Retinal pigment epithelial cell (primary cell): ENCODE data around the gene NUDT19.
"Not testable (repeated sequence)": the region's sequence is repeated elsewhere in the genome, so short reads cannot be mapped to it uniquely, and the experiment has no call there.

Experiments
- DNase-seq: peaks from one replicate; pipeline ENCODE4 v3.0.0-alpha.2; 2010; ENCODE audit warnings: low read depth
- H3K4me3 ChIP-seq: 2 replicates; pipeline ENCODE4 v1.5.1; 2011; ENCODE audit warnings: mild to moderate bottlenecking, low read length, control low read depth, moderate library complexity
- TF ChIP-seq, protein P1 (sequence below): conservative IDR thresholded peaks from 2 replicates; pipeline ENCODE4 v1.5.1; 2011; ENCODE audit warnings: low read depth, low read length, control low read depth, inconsistent platforms

NUDT19 gene

DNA sequence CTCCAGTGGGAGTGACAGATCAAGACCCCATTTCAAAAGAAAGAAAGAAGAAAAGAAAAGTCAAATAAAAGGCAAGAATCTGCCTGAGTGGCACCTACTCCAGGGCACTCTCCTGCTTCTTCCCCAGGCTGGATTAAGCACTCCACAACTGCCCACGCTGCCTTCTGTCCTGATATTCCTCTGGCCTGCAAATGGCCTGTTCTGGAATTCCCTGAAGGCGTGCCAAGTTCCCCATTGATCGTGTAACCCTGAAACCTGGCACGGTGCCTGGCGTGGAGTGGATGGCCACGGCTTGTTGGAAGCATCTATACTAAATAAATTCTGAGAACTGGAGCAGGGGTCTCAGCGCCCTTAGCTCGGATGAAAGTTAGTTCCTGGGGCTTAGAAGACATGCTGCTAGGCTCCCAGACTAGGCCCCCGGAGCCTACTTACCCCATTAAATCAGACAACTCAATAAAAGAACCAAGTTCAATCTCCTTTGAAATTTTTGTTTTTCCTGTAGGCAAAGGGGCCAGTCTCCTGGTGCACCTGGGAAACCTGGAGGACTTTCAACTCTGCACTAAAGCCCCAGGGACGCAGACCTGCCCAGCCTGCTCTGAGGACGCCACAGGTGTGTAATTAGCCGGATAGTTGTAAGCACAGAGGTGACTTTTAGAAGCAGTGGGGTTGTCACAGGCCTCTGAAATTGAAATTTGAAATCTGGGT is 38.6 kb upstream of the NUDT19 start:
- no peak overlapping the region for H3K4me3 ChIP-seq
- TF ChIP-seq, protein P1, sequence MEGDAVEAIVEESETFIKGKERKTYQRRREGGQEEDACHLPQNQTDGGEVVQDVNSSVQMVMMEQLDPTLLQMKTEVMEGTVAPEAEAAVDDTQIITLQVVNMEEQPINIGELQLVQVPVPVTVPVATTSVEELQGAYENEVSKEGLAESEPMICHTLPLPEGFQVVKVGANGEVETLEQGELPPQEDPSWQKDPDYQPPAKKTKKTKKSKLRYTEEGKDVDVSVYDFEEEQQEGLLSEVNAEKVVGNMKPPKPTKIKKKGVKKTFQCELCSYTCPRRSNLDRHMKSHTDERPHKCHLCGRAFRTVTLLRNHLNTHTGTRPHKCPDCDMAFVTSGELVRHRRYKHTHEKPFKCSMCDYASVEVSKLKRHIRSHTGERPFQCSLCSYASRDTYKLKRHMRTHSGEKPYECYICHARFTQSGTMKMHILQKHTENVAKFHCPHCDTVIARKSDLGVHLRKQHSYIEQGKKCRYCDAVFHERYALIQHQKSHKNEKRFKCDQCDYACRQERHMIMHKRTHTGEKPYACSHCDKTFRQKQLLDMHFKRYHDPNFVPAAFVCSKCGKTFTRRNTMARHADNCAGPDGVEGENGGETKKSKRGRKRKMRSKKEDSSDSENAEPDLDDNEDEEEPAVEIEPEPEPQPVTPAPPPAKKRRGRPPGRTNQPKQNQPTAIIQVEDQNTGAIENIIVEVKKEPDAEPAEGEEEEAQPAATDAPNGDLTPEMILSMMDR: no peak
- peak; percentile 53 for DNase-seq

GRCh38 chr19:32653599-32653915 is 38.1 kb upstream of the NUDT19 start:
- no peak overlapping the region for H3K4me3 ChIP-seq
- DNase-seq: no peak
- TF ChIP-seq, protein P1: no peak

GRCh38 chr19:32656379-32656778 is 35.2 kb upstream of the NUDT19 start:
- not testable (repeated sequence) for H3K4me3 ChIP-seq, DNase-seq

DNA sequence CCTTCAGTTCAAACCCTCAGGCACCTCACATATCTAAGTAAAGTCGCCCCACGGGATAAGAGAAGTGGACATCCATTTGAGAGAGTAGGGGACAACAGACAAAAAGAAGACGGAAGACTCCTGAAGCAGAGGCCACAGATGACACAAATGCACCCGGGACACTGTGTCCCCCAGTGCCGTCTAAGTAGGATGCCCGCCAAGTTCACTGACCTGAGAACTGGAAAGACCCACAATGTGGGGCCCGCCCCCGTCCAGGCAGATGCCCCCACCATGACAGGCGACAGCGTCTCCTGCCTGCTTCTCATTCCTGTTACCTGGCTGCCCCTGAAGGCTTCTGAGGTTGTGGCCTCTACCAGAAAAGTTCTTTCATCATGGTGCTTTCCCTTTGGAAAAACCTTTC is 33.5 kb upstream of the NUDT19 start:
- TF ChIP-seq, protein P1: no peak
- no peak overlapping the region for H3K4me3 ChIP-seq
- no peak for DNase-seq

DNA sequence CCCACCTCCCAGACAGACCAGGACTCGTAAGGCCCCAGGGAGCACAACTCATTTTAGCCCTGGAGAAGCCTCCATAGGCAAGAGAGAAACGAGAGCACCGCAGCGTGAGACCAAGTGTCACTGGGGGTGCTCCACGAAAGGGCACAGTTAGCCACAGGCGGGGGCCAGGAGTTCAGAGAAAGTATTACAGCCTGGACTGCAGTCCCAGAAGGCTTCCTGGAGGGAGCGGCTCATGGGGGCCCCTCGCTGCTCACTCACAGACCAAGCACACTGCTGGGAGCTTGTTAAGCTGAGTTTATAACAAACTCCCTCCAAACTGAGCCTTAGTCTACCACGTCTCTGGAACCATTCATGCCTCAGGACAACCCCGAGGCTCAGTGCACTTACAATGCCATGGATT is 33.1 kb upstream of the NUDT19 start:
- DNase-seq: no peak
- TF ChIP-seq, protein P1: no peak
- no peak overlapping the region for H3K4me3 ChIP-seq

DNA sequence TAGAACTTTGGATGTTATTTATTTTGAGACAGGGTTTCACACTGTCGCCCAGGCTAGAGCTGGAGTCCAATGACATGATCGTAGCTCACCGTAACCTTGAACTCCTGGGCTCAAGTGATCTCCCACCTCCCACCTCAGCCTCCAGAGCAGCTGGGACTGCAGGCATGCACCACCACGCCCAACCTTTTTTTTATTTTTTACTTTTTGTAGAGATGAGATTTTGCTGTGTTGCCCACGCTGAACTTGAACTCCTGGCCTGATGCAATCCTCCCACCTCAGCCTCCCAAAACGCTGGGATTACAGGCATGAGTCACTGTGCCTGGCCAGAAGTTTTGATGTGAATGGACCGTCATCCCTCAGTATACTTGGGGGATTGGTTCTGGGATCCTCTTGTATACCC is 30.3 kb upstream of the NUDT19 start:
- TF ChIP-seq, protein P1: no peak
- no peak for DNase-seq
- H3K4me3 ChIP-seq: no peak overlapping the region

DNA sequence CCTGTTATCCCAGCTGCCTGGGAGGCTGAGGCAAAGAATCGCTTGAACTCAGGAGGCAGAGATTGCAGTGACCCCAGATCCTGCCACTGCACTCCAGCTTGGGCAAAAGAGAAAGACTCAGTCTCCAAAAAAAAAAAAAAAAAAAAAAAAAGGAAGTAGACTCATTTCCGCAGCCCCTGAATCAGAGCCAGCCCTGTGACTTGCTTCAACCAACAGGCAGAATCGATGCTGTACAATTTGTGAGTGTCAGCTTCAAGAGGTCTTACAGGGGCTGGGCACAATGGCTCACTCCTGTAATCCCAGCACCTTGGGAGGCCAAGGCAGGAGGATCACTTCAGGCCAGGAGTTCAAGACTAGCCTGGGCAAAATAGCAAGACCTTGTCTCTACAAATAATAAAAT is 29.4 kb upstream of the NUDT19 start:
- TF ChIP-seq, protein P1: no peak
- H3K4me3 ChIP-seq: no peak overlapping the region
- DNase-seq: no peak

DNA sequence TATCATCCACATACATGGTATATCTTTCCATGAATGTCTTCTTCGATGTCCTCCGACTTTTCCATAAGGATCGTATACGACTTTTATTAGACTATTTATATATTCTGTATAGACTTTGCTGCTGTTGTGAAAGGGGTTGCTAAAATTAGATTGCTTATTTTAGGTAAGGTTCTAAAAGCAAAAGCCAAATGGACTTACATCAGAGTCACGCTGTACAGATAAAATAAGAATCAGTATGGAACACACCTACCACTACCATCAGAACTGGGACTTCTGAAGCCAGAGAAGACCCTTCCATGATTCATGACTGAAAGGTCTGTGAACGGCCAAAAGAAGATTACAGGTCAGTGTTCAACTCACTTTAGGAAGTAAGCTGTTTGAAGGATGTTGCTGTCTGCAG is 25.5 kb upstream of the NUDT19 start:
- no peak overlapping the region for H3K4me3 ChIP-seq
- TF ChIP-seq, protein P1: no peak
- DNase-seq: no peak
